GM12878 (cell line): Measurements from ENCODE around the gene TP53I3.

ENCODE experiments used
- CTCF ChIP-seq, 3 experiments: IDR thresholded peaks in 2 of 3; conservative IDR thresholded peaks in 1 of 3; 2 replicates each; pipeline ENCODE4 v1.5.1; 2011; ENCODE audit warnings: low read depth in 3 of 3, low read length in 3 of 3, mild to moderate bottlenecking in 3 of 3, control low read depth in 2 of 3, moderate library complexity in 2 of 3, inconsistent platforms in 1 of 3, mixed read lengths in 1 of 3; ENCODE audit not compliant: control insufficient read depth in 2 of 3, insufficient read depth in 1 of 3; ENCODE audit errors: extremely low read depth in 1 of 3
- POLR2A ChIP-seq: IDR thresholded peaks from 2 replicates; pipeline ENCODE4 v1.6.1; 2011; ENCODE audit warnings: low read depth, mild to moderate bottlenecking, low read length
- USF2 ChIP-seq: IDR thresholded peaks from 2 replicates; pipeline ENCODE4 v1.6.1; 2011; ENCODE audit warnings: low read depth, low read length, improper control_type of control experiment, borderline replicate concordance

- TF ChIP-seq CTCF (IDR thresholded peaks at IDR 0.05 in 2 of 3, conservative IDR thresholded peaks at IDR 0.05 in 1 of 3; ENCODE audit: control insufficient read depth in 2 of 3, extremely low read depth in 1 of 3, insufficient read depth in 1 of 3, low read depth in 3 of 3, low read length in 3 of 3) (no peak), POLR2A (no peak), USF2 (no peak)
These were observed 7.1 kb downstream of the TP53I3 start for GRCh38 chr2:24077535-24077877.
